Fibroblast of lung (primary cell): ENCODE measurements around the gene ANXA6.

Experiments
- CTCF ChIP-seq, 2 donors: IDR thresholded peaks in 1 of 2; conservative IDR thresholded peaks in 1 of 2; 1 replicate in 1 of 2; 2 replicates in 1 of 2; pipeline ENCODE4 v1.5.1; 2011 to 2012; ENCODE audit warnings: low read length in 2 of 2, control low read depth in 1 of 2, inconsistent platforms in 1 of 2, low read depth in 1 of 2, mild to moderate bottlenecking in 1 of 2
- EZH2 ChIP-seq: IDR thresholded peaks from 2 replicates; pipeline ENCODE4 v1.5.1; 2012; ENCODE audit warnings: low read length, control low read depth, mild to moderate bottlenecking; ENCODE audit errors: missing control alignments

- TF ChIP-seq CTCF (conservative IDR thresholded peaks at IDR 0.05 in 1 of 2, IDR thresholded peaks at IDR 0.05 in 1 of 2; ENCODE audit: low read depth in 1 of 2, low read length in 2 of 2) (no peak), EZH2 (no peak)
These were observed 12.7 kb downstream of the ANXA6 start for GRCh38 chr5:151144922-151145321.
